Raji (cell line): Measurements from ENCODE around the gene HSPB2.

ENCODE experiments used
- POLR2A ChIP-seq: IDR thresholded peaks from 2 replicates; pipeline ENCODE4 v1.6.1; 2011; ENCODE audit warnings: low read depth, low read length, control low read depth; ENCODE audit not compliant: insufficient read depth

Gene HSPB2

GRCh38 chr11:111932611-111932950 is 20.0 kb downstream of the HSPB2 start:
- TF ChIP-seq POLR2A: no peak

- TF ChIP-seq POLR2A: no peak
Observed at GRCh38 chr11:111933872-111934271, 21.3 kb downstream of the HSPB2 start.

- no peak for TF ChIP-seq POLR2A
Observed at GRCh38 chr11:111934306-111934705, 21.8 kb downstream of the HSPB2 start.

GRCh38 chr11:111935317-111936039 is 22.9 kb downstream of the HSPB2 start:
- TF ChIP-seq POLR2A: no peak

- TF ChIP-seq POLR2A: no peak
Observed at GRCh38 chr11:111936040-111936540, 23.6 kb downstream of the HSPB2 start.

- TF ChIP-seq POLR2A: no peak
Observed at GRCh38 chr11:111937461-111937769, 24.9 kb downstream of the HSPB2 start.

GRCh38 chr11:111937844-111938243 is 25.3 kb downstream of the HSPB2 start:
- TF ChIP-seq POLR2A: no peak

- no peak for TF ChIP-seq POLR2A
Observed at GRCh38 chr11:111938687-111939160, 26.2 kb downstream of the HSPB2 start.

GRCh38 chr11:111939836-111940604 is 27.5 kb downstream of the HSPB2 start:
- no peak for TF ChIP-seq POLR2A

- no peak for TF ChIP-seq POLR2A
Observed at GRCh38 chr11:111941963-111942362, 29.4 kb downstream of the HSPB2 start.

- no peak for TF ChIP-seq POLR2A
Observed at GRCh38 chr11:111942829-111943228, 30.3 kb downstream of the HSPB2 start.

GRCh38 chr11:111944139-111944538 is 31.6 kb downstream of the HSPB2 start:
- no peak for TF ChIP-seq POLR2A

GRCh38 chr11:111944651-111945051 is 32.1 kb downstream of the HSPB2 start:
- no peak for TF ChIP-seq POLR2A

GRCh38 chr11:111945198-111945597 is 32.7 kb downstream of the HSPB2 start:
- no peak for TF ChIP-seq POLR2A

GRCh38 chr11:111946499-111946898 is 34.0 kb downstream of the HSPB2 start:
- no peak for TF ChIP-seq POLR2A

GRCh38 chr11:111947143-111947542 is 34.6 kb downstream of the HSPB2 start:
- TF ChIP-seq POLR2A: no peak
